Fibroblast of the aortic adventitia (primary cell): ENCODE data around the gene R3HDML. TPM values are rescaled to one million over a fixed set of nuclear protein-coding genes. Genes with fewer than 3 reads are reported as not detected.
"Not testable (repeated sequence)": the region's sequence is repeated elsewhere in the genome, so short reads cannot be mapped to it uniquely, and the experiment has no call there.

ENCODE experiments used
- DNase-seq: peaks from one replicate; pipeline ENCODE4 v3.0.0-alpha.2; 2010; ENCODE audit warnings: low read depth
- H3K4me3 ChIP-seq: 2 replicates; pipeline ENCODE4 v1.5.1; 2011; ENCODE audit warnings: low read depth, mild to moderate bottlenecking, control low read depth, low read length, moderate library complexity
- total RNA-seq: library from RNA; depleted of rRNA; stranded (reverse); fragments of >200 nt; gene quantifications from 2 replicates; pipeline ENCODE4 v1.2.3, GENCODE V29; 2012; ENCODE audit warnings: low replicate concordance
- TF ChIP-seq, protein P1 (sequence below): IDR thresholded peaks from 2 replicates; pipeline ENCODE4 v1.5.1; 2011; ENCODE audit warnings: mild to moderate bottlenecking, low read length, control low read depth, inconsistent platforms; ENCODE audit not compliant: insufficient read depth

The R3HDML gene
- total RNA-seq, 1 donor: not detected

DNA sequence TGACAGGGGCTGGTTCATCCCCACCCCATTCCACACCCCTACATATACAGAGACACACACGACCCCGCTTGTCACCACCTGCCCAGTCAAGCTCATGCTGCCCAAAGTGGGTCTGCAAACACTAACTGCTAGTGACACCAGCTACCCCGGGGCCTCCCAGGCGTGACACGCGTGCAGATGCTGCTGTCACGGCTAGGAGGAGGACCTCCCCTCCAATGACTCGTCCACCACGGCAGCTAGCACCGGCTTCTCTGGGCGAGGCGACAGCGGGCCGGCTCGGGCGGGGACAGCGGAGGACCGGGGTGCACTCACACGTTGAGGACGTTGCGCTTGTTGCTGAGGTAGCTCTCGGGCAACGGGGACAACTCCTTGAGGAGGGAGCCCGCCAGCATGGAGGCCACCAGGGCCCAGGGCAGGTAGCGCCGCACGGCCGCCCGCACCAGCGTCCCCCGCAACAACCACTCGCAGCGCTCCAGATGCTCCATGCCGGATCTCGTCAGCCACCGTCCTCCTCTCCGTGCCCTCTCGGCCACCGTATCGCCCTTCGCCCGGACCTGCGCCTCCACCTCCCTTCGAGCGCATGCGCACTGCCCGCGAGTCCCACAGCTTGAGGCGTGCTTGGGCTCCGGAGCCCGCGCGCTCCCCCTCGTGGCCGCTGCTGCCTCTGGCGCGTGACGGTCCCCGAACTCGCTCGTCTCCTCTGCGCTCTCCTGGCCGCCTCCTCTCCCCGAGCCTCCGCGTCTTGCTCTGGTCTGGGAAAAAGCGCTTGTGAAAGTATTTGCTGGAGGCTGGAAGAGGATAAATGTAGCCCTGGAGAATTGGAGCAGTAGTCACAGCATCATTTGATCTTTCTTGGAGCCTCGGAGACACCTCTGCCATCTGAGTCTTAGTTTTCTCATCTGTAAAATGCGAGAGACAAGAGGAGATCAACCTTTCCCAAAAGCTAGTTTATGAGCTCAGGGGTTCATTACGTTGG is 25.9 kb upstream of the R3HDML start, which contains the start of gene FITM2:
TSS of gene FITM2 (minus strand) at position 539 of the 976 bp plus-strand sequence. CDS start at position 485, 54 bp downstream.
- TF ChIP-seq, protein P1, sequence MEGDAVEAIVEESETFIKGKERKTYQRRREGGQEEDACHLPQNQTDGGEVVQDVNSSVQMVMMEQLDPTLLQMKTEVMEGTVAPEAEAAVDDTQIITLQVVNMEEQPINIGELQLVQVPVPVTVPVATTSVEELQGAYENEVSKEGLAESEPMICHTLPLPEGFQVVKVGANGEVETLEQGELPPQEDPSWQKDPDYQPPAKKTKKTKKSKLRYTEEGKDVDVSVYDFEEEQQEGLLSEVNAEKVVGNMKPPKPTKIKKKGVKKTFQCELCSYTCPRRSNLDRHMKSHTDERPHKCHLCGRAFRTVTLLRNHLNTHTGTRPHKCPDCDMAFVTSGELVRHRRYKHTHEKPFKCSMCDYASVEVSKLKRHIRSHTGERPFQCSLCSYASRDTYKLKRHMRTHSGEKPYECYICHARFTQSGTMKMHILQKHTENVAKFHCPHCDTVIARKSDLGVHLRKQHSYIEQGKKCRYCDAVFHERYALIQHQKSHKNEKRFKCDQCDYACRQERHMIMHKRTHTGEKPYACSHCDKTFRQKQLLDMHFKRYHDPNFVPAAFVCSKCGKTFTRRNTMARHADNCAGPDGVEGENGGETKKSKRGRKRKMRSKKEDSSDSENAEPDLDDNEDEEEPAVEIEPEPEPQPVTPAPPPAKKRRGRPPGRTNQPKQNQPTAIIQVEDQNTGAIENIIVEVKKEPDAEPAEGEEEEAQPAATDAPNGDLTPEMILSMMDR: peak; percentile 89
- peak; percentile 96 for DNase-seq
- peak within 1 kb of the TSS; percentile 98 for H3K4me3 ChIP-seq

DNA sequence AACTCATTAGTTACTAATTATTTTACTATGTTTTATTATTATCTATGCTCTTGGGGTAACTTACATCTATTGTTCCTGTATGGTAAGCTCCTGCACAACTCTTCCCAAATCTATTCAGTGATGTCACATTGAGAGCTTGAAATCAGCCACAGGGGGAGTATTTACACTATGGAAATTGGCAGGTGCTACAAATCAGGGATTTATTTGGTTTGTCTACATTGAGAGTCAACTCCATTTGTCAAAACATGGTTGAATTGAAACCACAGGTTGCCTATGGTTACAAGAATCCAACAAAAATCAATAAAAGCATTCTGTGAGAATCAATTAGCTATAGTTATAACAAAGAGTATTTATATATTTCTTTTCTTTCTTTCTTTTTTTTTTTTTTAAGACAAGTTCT is 22.0 kb upstream of the R3HDML start:
- no peak overlapping the region for H3K4me3 ChIP-seq
- DNase-seq: no peak
- TF ChIP-seq, protein P1: no peak

DNA sequence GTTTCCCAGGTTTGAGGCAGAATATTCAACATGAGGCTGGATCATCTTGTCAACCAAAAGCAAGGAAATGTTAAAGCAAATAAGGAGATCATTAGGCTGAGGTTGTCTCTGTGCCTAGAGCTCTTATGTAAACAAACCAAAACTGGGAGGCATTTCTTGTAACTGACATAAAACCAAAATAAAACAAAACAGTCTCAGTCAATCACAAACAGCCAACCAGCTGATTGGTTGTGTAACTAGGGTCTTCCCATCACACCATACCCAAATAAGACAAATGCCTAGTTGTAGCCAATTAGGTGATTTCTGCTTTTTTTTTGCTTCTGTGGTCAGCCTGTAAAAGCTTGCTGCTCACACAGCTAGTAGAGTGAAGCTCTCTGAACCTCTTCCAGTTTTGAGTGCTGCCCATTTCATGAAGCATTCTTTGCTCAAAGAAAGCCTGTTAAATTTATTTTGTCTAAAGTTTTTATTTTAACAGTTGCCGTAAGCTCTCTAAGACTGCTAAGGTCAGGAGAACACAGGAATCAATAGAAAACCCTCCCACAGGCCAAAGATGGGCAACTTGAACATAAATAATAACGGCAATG is 16.9 kb upstream of the R3HDML start:
- TF ChIP-seq, protein P1: no peak
- H3K4me3 ChIP-seq: no peak overlapping the region
- no peak for DNase-seq

DNA sequence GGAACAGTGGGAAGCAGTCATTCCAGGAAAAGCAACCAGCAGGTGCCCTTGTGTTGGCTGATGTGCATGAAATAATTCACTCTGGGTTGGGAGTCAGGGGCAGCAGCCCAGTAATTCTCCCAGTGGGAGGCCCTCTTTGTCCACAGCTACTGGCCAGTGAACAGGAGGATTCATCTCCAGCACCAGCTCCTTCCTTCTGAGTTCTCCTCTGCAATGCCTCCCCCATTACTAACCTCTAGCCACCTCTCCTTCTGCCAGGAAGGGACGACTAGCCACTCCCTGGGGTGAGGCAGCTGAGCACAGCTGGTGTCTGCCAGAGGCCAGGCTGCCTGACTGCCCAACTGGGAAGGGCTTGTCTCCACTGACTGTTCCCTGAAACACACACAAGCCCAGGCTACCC is 12.5 kb upstream of the R3HDML start:
- DNase-seq: no peak
- TF ChIP-seq, protein P1: no peak
- no peak overlapping the region for H3K4me3 ChIP-seq

DNA sequence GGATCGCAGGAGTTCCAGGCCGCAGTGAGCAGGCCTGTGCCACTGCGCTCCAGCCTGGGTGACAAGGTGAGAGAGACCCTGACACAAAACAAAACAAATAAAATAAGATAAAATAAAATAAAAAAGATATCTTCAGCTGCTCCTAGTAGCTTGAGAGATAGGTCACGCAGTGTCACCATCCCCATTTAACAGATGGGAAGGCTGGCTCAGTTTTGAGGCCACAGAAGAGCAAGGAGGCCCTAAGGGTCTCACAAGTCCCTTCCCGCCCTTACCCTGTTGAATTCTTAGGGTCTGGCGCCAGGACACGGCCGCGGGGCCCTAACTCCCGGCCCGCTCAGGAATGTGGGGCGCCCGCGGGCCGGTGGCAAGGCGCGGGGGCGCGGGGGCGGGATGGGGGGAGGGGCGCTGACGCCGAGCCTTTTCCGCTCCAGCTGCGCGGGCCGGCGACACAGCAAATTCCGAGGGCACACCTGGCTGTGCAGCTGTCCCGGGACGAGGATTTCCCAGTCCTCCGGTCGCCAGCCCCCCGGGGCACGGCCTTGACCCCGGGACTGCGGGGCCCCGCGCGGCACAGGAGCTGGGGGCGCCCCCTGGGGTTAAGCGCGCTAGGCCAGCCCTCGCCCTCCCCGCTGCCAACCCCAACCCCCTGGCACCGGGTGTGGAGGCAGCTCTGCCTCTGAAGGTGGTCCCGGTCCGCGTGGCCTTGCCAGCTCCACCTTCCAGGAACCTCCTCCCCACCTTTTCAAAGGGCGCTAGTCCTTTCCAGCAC is 10.3 kb upstream of the R3HDML start:
- H3K4me3 ChIP-seq: no peak overlapping the region
- TF ChIP-seq, protein P1: no peak
- no peak for DNase-seq

DNA sequence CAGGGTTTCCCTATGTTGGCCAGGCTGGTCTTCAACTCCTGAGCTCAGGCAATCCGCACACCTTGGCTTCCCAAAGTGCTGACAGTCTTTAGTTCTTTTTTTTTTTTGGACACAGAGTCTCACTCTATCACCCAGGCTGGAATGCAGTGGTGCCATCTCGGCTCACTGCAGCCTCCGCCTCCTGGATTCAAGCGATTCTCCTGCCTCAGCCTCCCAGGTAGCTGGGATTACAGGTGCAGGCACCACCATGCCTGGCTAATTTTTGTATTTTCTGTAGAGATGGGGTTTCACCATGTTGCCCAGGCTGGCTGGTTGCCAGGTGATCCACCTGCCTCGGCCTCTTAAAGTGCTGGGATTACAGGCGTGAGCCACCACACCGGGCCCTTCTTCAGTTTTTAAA is 9.1 kb upstream of the R3HDML start:
- DNase-seq, H3K4me3 ChIP-seq: not testable (repeated sequence)

DNA sequence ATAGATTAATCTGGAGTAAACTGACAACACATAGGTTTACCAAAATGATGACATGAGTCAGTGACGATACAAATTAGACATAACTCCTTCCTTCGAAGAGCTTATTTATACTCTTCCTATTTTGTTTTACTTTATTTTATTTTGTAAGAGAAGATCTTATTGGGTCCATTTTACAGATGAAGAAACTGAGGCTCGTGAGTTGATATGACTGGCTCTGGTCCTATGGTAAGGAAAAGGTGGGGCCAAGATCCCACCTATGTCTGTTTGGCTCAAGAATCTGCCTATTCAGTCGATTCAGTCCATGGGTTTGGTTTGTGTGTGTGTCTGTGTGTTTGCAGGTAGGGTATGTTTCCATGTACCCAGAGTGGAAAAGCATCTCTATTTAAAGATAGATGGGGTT is 8.4 kb upstream of the R3HDML start:
- no peak overlapping the region for H3K4me3 ChIP-seq
- TF ChIP-seq, protein P1: no peak
- no peak for DNase-seq
